Upper lobe of left lung (tissue), 4 donors: ENCODE measurements around the gene PTPRA.

ENCODE experiments used
- CTCF ChIP-seq, 6 experiments: fragments of 450-650 bp in 4 of 6; fragments of 200-600 bp in 2 of 6; sonication (generic) in 2 of 6; IDR thresholded peaks; one replicate each; pipeline ENCODE4 v1.5.1; 2016 to 2019; ENCODE audit warnings: antibody characterized with exemption in 6 of 6
- EP300 ChIP-seq, 4 donors: sonication (generic); formaldehyde crosslinking; IDR thresholded peaks; one replicate each; pipeline ENCODE4 v1.5.1; 2017; ENCODE audit warnings: antibody characterized with exemption in 4 of 4, control low read depth in 2 of 4
- POLR2A ChIP-seq, 4 donors: fragments of 450-650 bp; IDR thresholded peaks; one replicate each; pipeline ENCODE4 v1.5.1; 2016 to 2017; ENCODE audit warnings: antibody characterized with exemption in 4 of 4, mild to moderate bottlenecking in 2 of 4
- POLR2AphosphoS5 ChIP-seq, 2 donors: sonication (generic); formaldehyde crosslinking; IDR thresholded peaks; one replicate each; pipeline ENCODE4 v1.5.1; 2017; ENCODE audit warnings: antibody characterized with exemption in 2 of 2

GRCh38 chr20:2837221-2837960 is 35.9 kb upstream of the PTPRA start:
- TF ChIP-seq POLR2AphosphoS5 (IDR thresholded peaks at IDR 0.05): no peak
- TF ChIP-seq EP300 (IDR thresholded peaks at IDR 0.05): no peak
- no peak for TF ChIP-seq CTCF (IDR thresholded peaks at IDR 0.05)
- no peak for TF ChIP-seq POLR2A (IDR thresholded peaks at IDR 0.05)
